ENCODE data around the gene TMEM42.

Gene TMEM42

DNA sequence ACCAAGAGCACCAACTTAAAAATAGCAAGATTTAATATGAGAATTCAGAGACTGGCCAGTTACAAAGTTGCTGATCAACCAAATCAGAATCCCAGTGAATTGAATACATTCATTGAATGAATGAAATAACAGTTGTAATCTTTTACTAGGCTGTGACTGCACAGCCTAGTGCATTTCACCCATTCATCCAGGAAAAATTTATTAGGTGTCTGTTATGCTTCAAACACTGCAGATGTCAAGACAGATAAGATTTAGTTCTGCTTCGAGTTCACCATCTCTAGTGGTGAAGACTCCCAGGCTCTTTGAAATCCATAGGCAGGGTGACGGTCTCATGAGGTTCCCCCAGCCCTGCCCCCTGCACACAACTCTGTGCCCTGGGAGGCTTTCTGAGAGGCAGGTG is 41.6 kb downstream of the TMEM42 start:
- H3K4me3 ChIP-seq (ENCODE audit: low read length), result no peak overlapping the region
- H3K9me3 ChIP-seq (ENCODE audit: low read length), result no peaks in the 10 kb centered on the region
- H3K36me3 ChIP-seq (ENCODE audit: insufficient read depth, low read length), result no peaks in the 10 kb centered on the region
- no peaks in the 10 kb centered on the region for H3K27me3 ChIP-seq (ENCODE audit: insufficient read depth, low read length)
- H3K4me1 ChIP-seq (ENCODE audit: insufficient read depth, low read length), result peaks cover 24% of the 10 kb centered on the region
- no peak overlapping the region for H2AFZ ChIP-seq (ENCODE audit: low read depth, low read length)

DNA sequence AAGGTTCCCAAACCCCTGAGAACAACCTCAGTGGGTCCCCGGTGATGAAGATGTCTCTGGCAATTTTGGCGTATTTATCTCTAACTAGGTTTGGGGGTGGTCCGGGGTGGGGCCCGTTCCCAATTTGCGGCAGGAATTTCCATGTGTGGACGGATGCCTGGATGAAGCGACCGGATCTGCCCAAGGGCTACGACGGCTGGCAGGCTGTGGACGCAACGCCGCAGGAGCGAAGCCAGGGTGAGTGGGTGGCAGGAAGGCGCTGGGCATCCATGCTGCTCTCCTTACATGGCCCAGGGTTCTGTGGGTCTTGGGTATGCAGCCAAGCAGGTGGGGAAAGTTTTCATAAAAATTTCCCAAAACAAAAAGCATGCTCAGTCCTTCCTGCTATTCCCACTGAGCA is 42.0 kb downstream of the TMEM42 start:
- no peak overlapping the region for H2AFZ ChIP-seq (ENCODE audit: low read depth, low read length)
- H3K9me3 ChIP-seq (ENCODE audit: low read length), result no peaks in the 10 kb centered on the region

DNA sequence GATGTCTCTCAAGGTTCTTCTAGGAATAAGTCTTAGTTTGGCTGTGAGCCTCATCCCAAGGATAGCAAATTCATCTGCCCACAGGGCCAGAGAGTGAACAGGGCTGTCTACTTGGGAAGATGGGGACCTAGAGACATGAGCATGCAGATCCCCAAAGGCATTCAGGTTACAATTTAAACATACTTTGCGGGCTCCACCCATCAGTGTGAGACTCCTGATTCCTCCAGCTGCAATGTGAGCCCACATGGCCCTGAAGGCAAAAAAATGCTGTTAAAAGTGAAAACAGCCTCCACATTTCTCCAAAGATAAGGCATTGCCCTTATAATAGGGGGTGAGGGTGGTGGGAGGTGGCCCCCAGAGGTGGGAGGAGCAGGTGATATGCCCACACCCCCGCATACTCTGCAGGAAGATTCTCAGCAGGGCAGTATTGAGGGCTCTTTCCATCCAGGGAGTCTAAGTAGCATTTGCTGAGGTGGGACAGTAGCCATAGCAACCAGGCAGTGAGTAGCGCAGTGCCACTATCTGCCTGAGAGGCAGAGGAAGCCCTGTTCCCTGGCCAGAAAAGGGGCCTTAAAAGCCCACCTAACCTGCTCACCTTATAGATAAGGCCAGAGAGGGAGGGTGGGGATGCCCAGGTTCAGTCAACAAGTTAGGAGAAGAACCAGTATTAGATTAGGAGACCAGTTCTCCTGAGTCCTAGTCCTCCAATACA is 43.9 kb downstream of the TMEM42 start:
- Histone ChIP-seq H3K36me3 (ENCODE audit: insufficient read depth, low read length) (no peaks in the 10 kb centered on the region), H3K4me1 (ENCODE audit: insufficient read depth, low read length) (peaks cover 14% of the 10 kb centered on the region), H2AFZ (ENCODE audit: low read depth, low read length) (no peak overlapping the region), H3K27me3 (ENCODE audit: insufficient read depth, low read length) (no peaks in the 10 kb centered on the region), H3K4me3 (ENCODE audit: low read length) (no peak overlapping the region), H3K9me3 (ENCODE audit: low read length) (peaks cover 1% of the 10 kb centered on the region)

More for the DNA sequence above, 42.0 kb downstream of the TMEM42 start:
- peaks cover 23% of the 10 kb centered on the region for H3K4me1 ChIP-seq (ENCODE audit: insufficient read depth, low read length)
- H3K4me3 ChIP-seq (ENCODE audit: low read length), result no peak overlapping the region
- H3K36me3 ChIP-seq (ENCODE audit: insufficient read depth, low read length), result no peaks in the 10 kb centered on the region
- no peaks in the 10 kb centered on the region for H3K27me3 ChIP-seq (ENCODE audit: insufficient read depth, low read length)

DNA sequence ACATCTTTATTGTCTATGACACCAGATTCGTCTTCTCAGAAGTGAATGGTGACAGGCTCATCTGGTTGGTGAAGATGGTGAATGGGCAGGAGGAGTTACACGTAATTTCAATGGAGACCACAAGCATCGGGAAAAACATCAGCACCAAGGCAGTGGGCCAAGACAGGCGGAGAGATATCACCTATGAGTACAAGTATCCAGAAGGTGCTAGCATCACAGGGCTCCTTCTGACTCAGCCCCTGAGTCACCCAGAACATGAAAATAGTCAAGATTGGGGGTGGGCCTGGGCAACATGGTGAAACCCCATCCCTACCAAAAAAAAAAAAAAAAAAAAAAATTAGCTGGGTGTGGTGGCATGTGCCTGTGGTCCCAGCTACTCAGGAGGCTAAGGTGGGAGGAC is 45.3 kb downstream of the TMEM42 start:
- Histone ChIP-seq H3K36me3 (ENCODE audit: insufficient read depth, low read length) (no peaks in the 10 kb centered on the region), H3K4me1 (ENCODE audit: insufficient read depth, low read length) (peaks cover 13% of the 10 kb centered on the region), H3K27me3 (ENCODE audit: insufficient read depth, low read length) (no peaks in the 10 kb centered on the region), H3K9me3 (ENCODE audit: low read length) (peaks cover 2% of the 10 kb centered on the region), H3K4me3 (ENCODE audit: low read length) (no peak overlapping the region), H2AFZ (ENCODE audit: low read depth, low read length) (no peak overlapping the region)

DNA sequence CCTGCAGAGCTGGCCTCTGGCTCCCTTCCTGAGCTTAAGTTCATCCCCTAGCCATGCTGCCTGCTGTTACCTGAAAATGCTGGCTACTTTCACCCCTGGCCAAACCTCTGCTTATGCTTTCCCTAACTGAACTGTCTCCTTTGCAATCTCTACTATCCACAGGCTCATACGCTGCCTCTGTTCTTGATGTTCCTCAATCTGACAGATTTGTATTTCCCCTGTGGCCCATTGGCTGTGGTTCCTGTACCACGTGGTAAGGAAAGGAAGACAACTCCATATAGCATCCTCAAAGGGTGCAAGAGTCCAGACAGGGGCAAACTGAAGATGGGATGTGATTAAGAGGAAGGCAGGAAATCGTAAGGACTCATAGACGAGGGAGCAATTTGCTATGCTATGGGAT is 45.9 kb downstream of the TMEM42 start:
- H3K4me1 ChIP-seq (ENCODE audit: insufficient read depth, low read length), result peaks cover 13% of the 10 kb centered on the region
- H2AFZ ChIP-seq (ENCODE audit: low read depth, low read length), result no peak overlapping the region
- peaks cover 2% of the 10 kb centered on the region for H3K9me3 ChIP-seq (ENCODE audit: low read length)
- no peaks in the 10 kb centered on the region for H3K27me3 ChIP-seq (ENCODE audit: insufficient read depth, low read length)
- H3K4me3 ChIP-seq (ENCODE audit: low read length), result no peak overlapping the region
- no peaks in the 10 kb centered on the region for H3K36me3 ChIP-seq (ENCODE audit: insufficient read depth, low read length)

DNA sequence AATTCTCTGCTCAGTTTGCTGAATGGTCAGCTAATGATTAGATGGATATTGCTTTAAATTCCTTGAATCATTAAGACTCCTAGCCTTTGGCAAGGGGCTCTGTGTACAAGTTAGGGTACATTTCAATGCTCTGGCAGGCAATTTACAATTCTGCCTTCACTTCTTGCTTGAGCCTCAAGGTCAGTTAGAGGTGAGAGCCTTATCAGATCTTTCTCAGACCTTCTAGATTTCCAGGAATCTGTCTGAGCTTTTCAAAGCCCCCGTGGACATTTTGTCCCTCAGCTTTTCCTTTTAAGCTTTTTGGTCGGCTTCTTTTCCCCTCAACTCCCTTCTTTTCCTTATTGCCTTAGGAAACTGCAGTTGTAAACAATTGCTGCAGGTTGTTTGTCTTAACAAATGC is 47.4 kb downstream of the TMEM42 start:
- Histone ChIP-seq H3K9me3 (ENCODE audit: low read length) (peaks cover 2% of the 10 kb centered on the region), H3K4me3 (ENCODE audit: low read length) (no peak overlapping the region), H3K27me3 (ENCODE audit: insufficient read depth, low read length) (no peaks in the 10 kb centered on the region)

DNA sequence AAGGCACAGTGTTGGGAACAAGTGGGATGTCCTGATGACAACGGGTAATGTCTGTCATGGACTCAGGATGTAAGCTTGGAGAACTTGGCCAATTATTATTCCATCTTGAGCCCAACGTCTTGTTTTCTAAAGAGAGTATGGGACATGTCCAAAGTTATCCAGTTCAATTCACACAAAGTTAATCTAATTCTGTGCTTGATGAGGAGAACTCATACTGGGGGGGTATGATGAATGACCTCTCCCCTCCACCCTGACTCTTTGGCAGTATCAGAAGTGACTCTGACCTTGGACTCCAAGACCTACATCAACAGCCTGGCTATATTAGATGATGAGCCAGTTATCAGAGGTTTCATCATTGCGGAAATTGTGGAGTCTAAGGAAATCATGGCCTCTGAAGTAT is 49.0 kb downstream of the TMEM42 start:
- Histone ChIP-seq H2AFZ (ENCODE audit: low read depth, low read length) (no peak overlapping the region), H3K9me3 (ENCODE audit: low read length) (peaks cover 2% of the 10 kb centered on the region), H3K36me3 (ENCODE audit: insufficient read depth, low read length) (no peaks in the 10 kb centered on the region), H3K27me3 (ENCODE audit: insufficient read depth, low read length) (no peaks in the 10 kb centered on the region), H3K4me3 (ENCODE audit: low read length) (no peak overlapping the region), H3K4me1 (ENCODE audit: insufficient read depth, low read length) (peaks cover 10% of the 10 kb centered on the region)

More for the DNA sequence above, 47.4 kb downstream of the TMEM42 start:
- peaks cover 13% of the 10 kb centered on the region for H3K4me1 ChIP-seq (ENCODE audit: insufficient read depth, low read length)
- no peaks in the 10 kb centered on the region for H3K36me3 ChIP-seq (ENCODE audit: insufficient read depth, low read length)
- no peak overlapping the region for H2AFZ ChIP-seq (ENCODE audit: low read depth, low read length)

DNA sequence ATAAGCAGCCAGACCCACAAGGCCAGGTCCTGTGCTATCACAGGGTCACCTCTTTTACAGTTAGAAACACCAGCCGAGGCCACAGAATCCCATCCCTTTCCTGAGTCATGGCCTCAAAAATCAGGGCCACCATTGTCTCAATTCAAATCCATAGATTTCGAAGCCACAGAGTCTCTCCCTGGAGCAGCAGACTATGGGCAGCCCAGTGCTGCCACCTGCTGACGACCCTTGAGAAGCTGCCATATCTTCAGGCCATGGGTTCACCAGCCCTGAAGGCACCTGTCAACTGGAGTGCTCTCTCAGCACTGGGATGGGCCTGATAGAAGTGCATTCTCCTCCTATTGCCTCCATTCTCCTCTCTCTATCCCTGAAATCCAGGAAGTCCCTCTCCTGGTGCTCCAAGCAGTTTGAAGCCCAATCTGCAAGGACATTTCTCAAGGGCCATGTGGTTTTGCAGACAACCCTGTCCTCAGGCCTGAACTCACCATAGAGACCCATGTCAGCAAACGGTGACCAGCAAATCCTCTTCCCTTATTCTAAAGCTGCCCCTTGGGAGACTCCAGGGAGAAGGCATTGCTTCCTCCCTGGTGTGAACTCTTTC is 52.3 kb downstream of the TMEM42 start:
- Histone ChIP-seq H3K36me3 (ENCODE audit: insufficient read depth, low read length) (peaks cover 11% of the 10 kb centered on the region), H3K4me1 (ENCODE audit: insufficient read depth, low read length) (peaks cover 9% of the 10 kb centered on the region)

DNA sequence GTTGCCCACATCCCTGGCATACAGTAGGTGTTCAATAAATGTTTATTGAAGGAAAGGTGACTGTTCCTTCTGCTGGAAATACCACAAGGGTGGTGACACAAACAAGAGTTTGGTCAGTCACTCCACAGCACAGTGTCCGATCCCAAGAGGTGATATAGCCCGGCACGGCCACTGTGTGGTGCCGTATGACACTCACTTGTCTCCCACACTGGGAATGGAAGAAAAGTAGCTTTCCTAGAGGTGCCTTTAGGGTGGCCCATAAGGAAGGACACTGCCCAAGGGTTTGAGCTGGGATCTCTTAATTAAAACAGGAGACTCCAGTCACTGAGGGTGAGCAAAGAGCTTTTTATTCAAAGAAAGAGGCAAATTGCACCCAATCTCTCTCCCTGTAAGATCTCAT is 53.2 kb downstream of the TMEM42 start:
- Histone ChIP-seq H3K36me3 (ENCODE audit: insufficient read depth, low read length) (peaks cover 18% of the 10 kb centered on the region), H3K4me1 (ENCODE audit: insufficient read depth, low read length) (peaks cover 2% of the 10 kb centered on the region), H3K27me3 (ENCODE audit: insufficient read depth, low read length) (no peaks in the 10 kb centered on the region), H3K4me3 (ENCODE audit: low read length) (no peak overlapping the region), H2AFZ (ENCODE audit: low read depth, low read length) (no peak overlapping the region), H3K9me3 (ENCODE audit: low read length) (peaks cover 2% of the 10 kb centered on the region)

More for the DNA sequence above, 52.3 kb downstream of the TMEM42 start:
- no peaks in the 10 kb centered on the region for H3K27me3 ChIP-seq (ENCODE audit: insufficient read depth, low read length)
- H3K9me3 ChIP-seq (ENCODE audit: low read length), result peaks cover 2% of the 10 kb centered on the region
- H3K4me3 ChIP-seq (ENCODE audit: low read length), result no peak overlapping the region
- H2AFZ ChIP-seq (ENCODE audit: low read depth, low read length), result no peak overlapping the region
